K562 (cell line): Measurements from ENCODE around the gene PLPP6. TPM values are rescaled to one million over a fixed set of nuclear protein-coding genes. Genes with fewer than 3 reads are reported as not detected.

ENCODE experiments used
- EZH2 ChIP-seq: IDR thresholded peaks from 2 replicates; pipeline ENCODE4 v1.6.1; 2012; ENCODE audit warnings: low read depth, mild to moderate bottlenecking, inconsistent platforms, low read length, borderline replicate concordance
- HDGF ChIP-seq: fragments of 450-650 bp; IDR thresholded peaks from 2 replicates; pipeline ENCODE4 v1.6.1; 2016
- HOXB6 ChIP-seq: fragments of 250-450 bp; sonication (Bioruptor Pico); IDR thresholded peaks from 2 replicates; pipeline ENCODE4 v1.5.1; 2022; ENCODE audit warnings: mild to moderate bottlenecking, borderline replicate concordance
- KDM4B ChIP-seq, 2 experiments: fragments of 450-650 bp in 1 of 2; sonication (generic) in 1 of 2; IDR thresholded peaks; 2 replicates each; pipeline ENCODE4 v1.6.1; 2016 to 2017; ENCODE audit warnings: borderline replicate concordance in 2 of 2, antibody characterized with exemption in 1 of 2, low read depth in 1 of 2, mild to moderate bottlenecking in 1 of 2
- KHSRP ChIP-seq: fragments of 450-650 bp; IDR thresholded peaks from 2 replicates; pipeline ENCODE4 v1.6.1; 2017
- MCM3 ChIP-seq: fragments of 450-650 bp; IDR thresholded peaks from 2 replicates; pipeline ENCODE4 v1.6.1; 2016
- POLR2A ChIP-seq: fragments of 450-650 bp; conservative IDR thresholded peaks from 2 replicates; pipeline ENCODE4 v1.6.1; 2016
- PURB ChIP-seq: sonication (generic); formaldehyde crosslinking; IDR thresholded peaks from 2 replicates; pipeline ENCODE4 v1.9.0; 2021; ENCODE audit warnings: low read depth, mild to moderate bottlenecking, missing genetic modification reagents
- U2AF1 ChIP-seq: fragments of 200-400 bp; formaldehyde crosslinking; optimal IDR thresholded peaks from 2 replicates; pipeline ENCODE3; 2017; ENCODE audit warnings: mild to moderate bottlenecking, low read depth, low read length, moderate library complexity
- YBX1 ChIP-seq: fragments of 450-650 bp; IDR thresholded peaks from 2 replicates; pipeline ENCODE4 v1.7.1; 2016; ENCODE audit warnings: mild to moderate bottlenecking
- ZBTB1 ChIP-seq: sonication (generic); formaldehyde crosslinking; IDR thresholded peaks from 2 replicates; pipeline ENCODE4 v1.8.1; 2023; ENCODE audit warnings: missing genetic modification reagents, low read depth, mild to moderate bottlenecking, borderline replicate concordance
- ZBTB7A ChIP-seq: IDR thresholded peaks from 2 replicates; pipeline ENCODE4 v1.6.1; 2011; ENCODE audit warnings: low read depth, mild to moderate bottlenecking, low read length, moderate library complexity, borderline replicate concordance; ENCODE audit not compliant: control insufficient read depth
- ZKSCAN3 ChIP-seq: fragments of 250-450 bp; sonication (Bioruptor Pico); IDR thresholded peaks from 2 replicates; pipeline ENCODE4 v1.4.0; 2020
- ZNF133 ChIP-seq: fragments of 250-450 bp; sonication (Bioruptor Pico); IDR thresholded peaks from 2 replicates; pipeline ENCODE4 v1.4.0; 2020; ENCODE audit warnings: mild to moderate bottlenecking
- polyA plus RNA-seq, 8 experiments: library from polyadenylated mRNA; depleted of rRNA in 4 of 8; stranded (reverse) in 5 of 8; unstranded in 3 of 8; fragments of >200 nt; fragmentation: Nextera tagmentation in 2 of 8; fragmentation: Illumina TruSeq in 1 of 8; extraction: Ambion mirVana in 2 of 8; extraction: Trizol in 1 of 8; gene quantifications; 2 replicates each; pipeline versions ENCODE4 v1.2.1 to v1.2.3, GENCODE V29; 2011 to 2014; ENCODE audit warnings: inconsistent platforms in 1 of 8, missing spikeins in 1 of 8
- total RNA-seq, 7 experiments: library from RNA; depleted of rRNA in 6 of 7; stranded (reverse); fragments of >200 nt in 6 of 7; fragmentation: Illumina TruSeq in 2 of 7; extraction: Trizol in 2 of 7; gene quantifications; 2 replicates each; pipeline versions ENCODE4 v1.2.1 to v1.2.3, GENCODE V29; 2011 to 2021; ENCODE audit warnings: low replicate concordance in 1 of 7
- TF ChIP-seq, protein P1 (sequence below): sonication (generic); formaldehyde crosslinking; IDR thresholded peaks from 2 replicates; pipeline ENCODE4 v1.8.0; 2022; ENCODE audit warnings: mild to moderate bottlenecking, missing genetic modification reagents
- TF ChIP-seq, protein P2 (sequence below): fragments of 450-650 bp; formaldehyde crosslinking; conservative IDR thresholded peaks from 2 replicates; pipeline ENCODE4 v1.4.0; 2022; ENCODE audit warnings: mild to moderate bottlenecking, missing genetic modification characterization
- TF ChIP-seq, protein P3 (sequence below): fragments of 450-650 bp; formaldehyde crosslinking; IDR thresholded peaks from 2 replicates; pipeline ENCODE4 v1.4.0; 2022; ENCODE audit warnings: mild to moderate bottlenecking, moderate library complexity
- TF ChIP-seq, protein P4 (sequence below): fragments of 450-650 bp; formaldehyde crosslinking; IDR thresholded peaks from 2 replicates; pipeline ENCODE4 v1.4.0; 2020; ENCODE audit warnings: mild to moderate bottlenecking, moderate library complexity
- TF ChIP-seq, protein P5 (sequence below): fragments of 250-450 bp; sonication (Bioruptor Pico); IDR thresholded peaks from 2 replicates; pipeline ENCODE4 v1.4.0; 2020; ENCODE audit warnings: mild to moderate bottlenecking, moderate library complexity

PLPP6 gene
- total and polyA plus RNA-seq, 9 of the 15 experiments (the other 6 are each of a cell fraction or from before 2014, with no cell fraction given): 1.9 to 8.9 (median 5.6) TPM

DNA sequence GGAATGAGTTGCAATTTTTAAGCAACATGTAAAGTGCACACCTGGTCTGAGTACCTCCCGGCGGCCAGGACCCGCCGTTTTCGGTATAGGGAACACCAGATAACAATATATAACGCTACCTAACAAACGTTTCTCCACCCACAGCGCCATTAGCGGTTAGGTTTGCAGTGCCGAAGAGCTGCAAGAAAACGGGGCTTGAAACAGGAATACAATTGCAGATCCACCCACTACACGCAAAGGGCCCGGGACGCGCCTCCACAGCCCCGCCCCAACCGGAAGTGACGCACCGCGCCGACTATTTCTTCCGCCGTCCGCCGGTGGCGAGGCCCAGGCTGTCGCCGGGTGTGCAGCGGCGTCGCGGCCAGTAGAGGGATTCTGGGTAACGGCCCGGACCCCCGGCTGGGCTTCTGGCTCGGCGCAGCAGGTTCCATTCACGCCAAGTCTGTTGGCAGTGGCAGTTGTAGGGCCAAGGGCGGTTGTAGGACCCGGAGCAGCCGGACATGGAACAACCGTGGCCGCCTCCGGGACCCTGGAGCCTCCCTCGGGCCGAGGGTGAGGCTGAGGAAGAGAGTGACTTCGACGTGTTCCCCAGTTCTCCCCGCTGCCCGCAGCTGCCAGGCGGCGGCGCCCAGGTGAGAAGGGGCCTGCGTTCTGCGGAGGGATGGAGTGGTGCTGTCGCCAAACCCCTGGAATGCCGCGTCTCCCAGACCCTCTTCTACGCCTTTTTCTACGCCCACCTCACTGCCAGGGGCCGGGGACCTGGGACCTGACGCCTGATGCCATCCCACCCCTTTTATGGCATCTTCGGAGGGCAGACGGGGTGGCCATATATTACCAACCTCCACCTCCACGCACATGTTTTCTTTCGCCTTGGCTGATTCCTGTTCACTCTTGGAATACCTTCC is 17.4 kb downstream of the PLPP6 start, which contains the start of gene CDC37L1 (continued):
- TF ChIP-seq, protein P1, sequence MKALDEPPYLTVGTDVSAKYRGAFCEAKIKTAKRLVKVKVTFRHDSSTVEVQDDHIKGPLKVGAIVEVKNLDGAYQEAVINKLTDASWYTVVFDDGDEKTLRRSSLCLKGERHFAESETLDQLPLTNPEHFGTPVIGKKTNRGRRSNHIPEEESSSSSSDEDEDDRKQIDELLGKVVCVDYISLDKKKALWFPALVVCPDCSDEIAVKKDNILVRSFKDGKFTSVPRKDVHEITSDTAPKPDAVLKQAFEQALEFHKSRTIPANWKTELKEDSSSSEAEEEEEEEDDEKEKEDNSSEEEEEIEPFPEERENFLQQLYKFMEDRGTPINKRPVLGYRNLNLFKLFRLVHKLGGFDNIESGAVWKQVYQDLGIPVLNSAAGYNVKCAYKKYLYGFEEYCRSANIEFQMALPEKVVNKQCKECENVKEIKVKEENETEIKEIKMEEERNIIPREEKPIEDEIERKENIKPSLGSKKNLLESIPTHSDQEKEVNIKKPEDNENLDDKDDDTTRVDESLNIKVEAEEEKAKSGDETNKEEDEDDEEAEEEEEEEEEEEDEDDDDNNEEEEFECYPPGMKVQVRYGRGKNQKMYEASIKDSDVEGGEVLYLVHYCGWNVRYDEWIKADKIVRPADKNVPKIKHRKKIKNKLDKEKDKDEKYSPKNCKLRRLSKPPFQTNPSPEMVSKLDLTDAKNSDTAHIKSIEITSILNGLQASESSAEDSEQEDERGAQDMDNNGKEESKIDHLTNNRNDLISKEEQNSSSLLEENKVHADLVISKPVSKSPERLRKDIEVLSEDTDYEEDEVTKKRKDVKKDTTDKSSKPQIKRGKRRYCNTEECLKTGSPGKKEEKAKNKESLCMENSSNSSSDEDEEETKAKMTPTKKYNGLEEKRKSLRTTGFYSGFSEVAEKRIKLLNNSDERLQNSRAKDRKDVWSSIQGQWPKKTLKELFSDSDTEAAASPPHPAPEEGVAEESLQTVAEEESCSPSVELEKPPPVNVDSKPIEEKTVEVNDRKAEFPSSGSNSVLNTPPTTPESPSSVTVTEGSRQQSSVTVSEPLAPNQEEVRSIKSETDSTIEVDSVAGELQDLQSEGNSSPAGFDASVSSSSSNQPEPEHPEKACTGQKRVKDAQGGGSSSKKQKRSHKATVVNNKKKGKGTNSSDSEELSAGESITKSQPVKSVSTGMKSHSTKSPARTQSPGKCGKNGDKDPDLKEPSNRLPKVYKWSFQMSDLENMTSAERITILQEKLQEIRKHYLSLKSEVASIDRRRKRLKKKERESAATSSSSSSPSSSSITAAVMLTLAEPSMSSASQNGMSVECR (CRISPR knock-in tag): peak; percentile 62
- TF ChIP-seq U2AF1: no peak
- TF ChIP-seq POLR2A: peak; percentile 91
- TF ChIP-seq ZNF133 (CRISPR knock-in tag): no peak
- TF ChIP-seq, protein P2, sequence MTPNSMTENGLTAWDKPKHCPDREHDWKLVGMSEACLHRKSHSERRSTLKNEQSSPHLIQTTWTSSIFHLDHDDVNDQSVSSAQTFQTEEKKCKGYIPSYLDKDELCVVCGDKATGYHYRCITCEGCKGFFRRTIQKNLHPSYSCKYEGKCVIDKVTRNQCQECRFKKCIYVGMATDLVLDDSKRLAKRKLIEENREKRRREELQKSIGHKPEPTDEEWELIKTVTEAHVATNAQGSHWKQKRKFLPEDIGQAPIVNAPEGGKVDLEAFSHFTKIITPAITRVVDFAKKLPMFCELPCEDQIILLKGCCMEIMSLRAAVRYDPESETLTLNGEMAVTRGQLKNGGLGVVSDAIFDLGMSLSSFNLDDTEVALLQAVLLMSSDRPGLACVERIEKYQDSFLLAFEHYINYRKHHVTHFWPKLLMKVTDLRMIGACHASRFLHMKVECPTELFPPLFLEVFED (CRISPR knock-in tag): no peak
- TF ChIP-seq, protein P3, sequence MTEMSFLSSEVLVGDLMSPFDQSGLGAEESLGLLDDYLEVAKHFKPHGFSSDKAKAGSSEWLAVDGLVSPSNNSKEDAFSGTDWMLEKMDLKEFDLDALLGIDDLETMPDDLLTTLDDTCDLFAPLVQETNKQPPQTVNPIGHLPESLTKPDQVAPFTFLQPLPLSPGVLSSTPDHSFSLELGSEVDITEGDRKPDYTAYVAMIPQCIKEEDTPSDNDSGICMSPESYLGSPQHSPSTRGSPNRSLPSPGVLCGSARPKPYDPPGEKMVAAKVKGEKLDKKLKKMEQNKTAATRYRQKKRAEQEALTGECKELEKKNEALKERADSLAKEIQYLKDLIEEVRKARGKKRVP (CRISPR knock-in tag): no peak
- no peak for TF ChIP-seq MCM3
- TF ChIP-seq KHSRP: no peak
- no peak; the same call in 1 of the 2 replicates for TF ChIP-seq ZBTB1 (CRISPR knock-in tag)
- TF ChIP-seq, protein P4, sequence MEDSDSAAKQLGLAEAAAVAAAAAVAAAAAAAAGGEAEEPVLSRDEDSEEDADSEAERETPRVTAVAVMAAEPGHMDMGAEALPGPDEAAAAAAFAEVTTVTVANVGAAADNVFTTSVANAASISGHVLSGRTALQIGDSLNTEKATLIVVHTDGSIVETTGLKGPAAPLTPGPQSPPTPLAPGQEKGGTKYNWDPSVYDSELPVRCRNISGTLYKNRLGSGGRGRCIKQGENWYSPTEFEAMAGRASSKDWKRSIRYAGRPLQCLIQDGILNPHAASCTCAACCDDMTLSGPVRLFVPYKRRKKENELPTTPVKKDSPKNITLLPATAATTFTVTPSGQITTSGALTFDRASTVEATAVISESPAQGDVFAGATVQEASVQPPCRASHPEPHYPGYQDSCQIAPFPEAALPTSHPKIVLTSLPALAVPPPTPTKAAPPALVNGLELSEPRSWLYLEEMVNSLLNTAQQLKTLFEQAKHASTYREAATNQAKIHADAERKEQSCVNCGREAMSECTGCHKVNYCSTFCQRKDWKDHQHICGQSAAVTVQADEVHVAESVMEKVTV (CRISPR knock-in tag): no peak
- TF ChIP-seq ZBTB7A: peak; percentile 79; the same call in 1 of the 2 replicates
- TF ChIP-seq KDM4B (IDR thresholded peaks at IDR 0.05; ENCODE audit: borderline replicate concordance in 2 of 2, low read depth in 1 of 2): no peak
- TF ChIP-seq HDGF: no peak
- no peak for TF ChIP-seq YBX1
- no peak for TF ChIP-seq ZKSCAN3
- TF ChIP-seq EZH2: no peak
- no peak for TF ChIP-seq PURB (CRISPR knock-in tag)
- TF ChIP-seq, protein P5, sequence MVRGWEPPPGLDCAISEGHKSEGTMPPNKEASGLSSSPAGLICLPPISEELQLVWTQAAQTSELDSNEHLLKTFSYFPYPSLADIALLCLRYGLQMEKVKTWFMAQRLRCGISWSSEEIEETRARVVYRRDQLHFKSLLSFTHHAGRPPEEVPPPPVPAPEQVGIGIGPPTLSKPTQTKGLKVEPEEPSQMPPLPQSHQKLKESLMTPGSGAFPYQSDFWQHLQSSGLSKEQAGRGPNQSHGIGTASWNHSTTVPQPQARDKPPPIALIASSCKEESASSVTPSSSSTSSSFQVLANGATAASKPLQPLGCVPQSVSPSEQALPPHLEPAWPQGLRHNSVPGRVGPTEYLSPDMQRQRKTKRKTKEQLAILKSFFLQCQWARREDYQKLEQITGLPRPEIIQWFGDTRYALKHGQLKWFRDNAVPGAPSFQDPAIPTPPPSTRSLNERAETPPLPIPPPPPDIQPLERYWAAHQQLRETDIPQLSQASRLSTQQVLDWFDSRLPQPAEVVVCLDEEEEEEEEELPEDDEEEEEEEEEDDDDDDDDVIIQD (CRISPR knock-in tag): no peak
- no peak for TF ChIP-seq HOXB6 (CRISPR knock-in tag)
